Liver (tissue), 9 donors: ENCODE measurements around the gene SLC16A10. TPM values are rescaled to one million over a fixed set of nuclear protein-coding genes. Genes with fewer than 3 reads are reported as not detected.
"Not testable (repeated sequence)": the region's sequence is repeated elsewhere in the genome, so short reads cannot be mapped to it uniquely, and the experiment has no call there.

Experiments
- DNase-seq: peaks from one replicate; pipeline ENCODE4 v3.0.0-alpha.2; 2017; ENCODE audit warnings: low spot score
- H3K27ac ChIP-seq, 2 donors: one replicate each; pipeline ENCODE4 v1.7.0; 2013; ENCODE audit warnings: inconsistent platforms in 2 of 2, low read length in 2 of 2, control low read depth in 1 of 2, low read depth in 1 of 2, mild to moderate bottlenecking in 1 of 2
- H3K27me3 ChIP-seq, 4 donors: one replicate each; pipeline versions ENCODE4 v1.6.1 to v1.7.0; 2013; ENCODE audit warnings: low read length in 3 of 4, inconsistent platforms in 1 of 4, mild to moderate bottlenecking in 1 of 4, moderate library complexity in 1 of 4; ENCODE audit not compliant: control insufficient read depth in 4 of 4, insufficient read depth in 4 of 4
- H3K36me3 ChIP-seq, 4 donors: one replicate each; pipeline versions ENCODE4 v1.6.1 to v1.7.0; 2013; ENCODE audit warnings: low read length in 3 of 4, mild to moderate bottlenecking in 3 of 4, low read depth in 1 of 4, moderate library complexity in 1 of 4; ENCODE audit not compliant: control insufficient read depth in 4 of 4, insufficient read depth in 3 of 4
- H3K4me1 ChIP-seq, 4 donors: one replicate each; pipeline versions ENCODE4 v1.6.1 to v1.7.0; 2013; ENCODE audit warnings: low read length in 3 of 4, mild to moderate bottlenecking in 3 of 4, moderate library complexity in 1 of 4; ENCODE audit not compliant: control insufficient read depth in 4 of 4, insufficient read depth in 4 of 4
- H3K4me3 ChIP-seq, 3 donors: one replicate each; pipeline versions ENCODE4 v1.6.1 to v1.7.0; 2013; ENCODE audit warnings: low read length in 3 of 3, control low read depth in 1 of 3, low read depth in 1 of 3, mild to moderate bottlenecking in 1 of 3
- H3K9ac ChIP-seq, 2 donors: one replicate each; pipeline ENCODE4 v1.7.0; 2013; ENCODE audit warnings: low read length in 2 of 2, mild to moderate bottlenecking in 2 of 2, moderate library complexity in 2 of 2, control low read depth in 1 of 2, low read depth in 1 of 2
- H3K9me3 ChIP-seq, 4 donors: one replicate each; pipeline versions ENCODE4 v1.6.1 to v1.7.0; 2013; ENCODE audit warnings: low read length in 3 of 4; ENCODE audit not compliant: control insufficient read depth in 4 of 4
- ATF3 ChIP-seq: IDR thresholded peaks from 2 replicates; pipeline ENCODE4 v1.6.1; 2016; ENCODE audit warnings: antibody characterized with exemption
- CTCF ChIP-seq: fragments of 150-350 bp; IDR thresholded peaks from 2 replicates; pipeline ENCODE4 v1.5.1; 2017; ENCODE audit warnings: improper control_type of control experiment, low read depth, low read length; ENCODE audit not compliant: missing input control
- EGR1 ChIP-seq, 2 donors: IDR thresholded peaks; 2 replicates each; pipeline ENCODE4 v1.6.1; 2016 to 2018; ENCODE audit warnings: antibody characterized with exemption in 2 of 2, low read depth in 2 of 2
- FOXA1 ChIP-seq: IDR thresholded peaks from 2 replicates; pipeline ENCODE4 v1.6.1; 2016; ENCODE audit warnings: antibody characterized with exemption
- FOXA2 ChIP-seq: IDR thresholded peaks from 2 replicates; pipeline ENCODE4 v1.6.1; 2016; ENCODE audit warnings: antibody characterized with exemption
- GABPA ChIP-seq, 2 donors: IDR thresholded peaks in 1 of 2; conservative IDR thresholded peaks in 1 of 2; 2 replicates each; pipeline ENCODE4 v1.6.1; 2016; ENCODE audit warnings: antibody characterized with exemption in 2 of 2, mild to moderate bottlenecking in 1 of 2, moderate library complexity in 1 of 2
- HNF4A ChIP-seq, 2 donors: conservative IDR thresholded peaks; 2 replicates each; pipeline ENCODE4 v1.6.1; 2016; ENCODE audit warnings: antibody characterized with exemption in 2 of 2, mild to moderate bottlenecking in 2 of 2
- HNF4G ChIP-seq: IDR thresholded peaks from 2 replicates; pipeline ENCODE4 v1.6.1; 2016; ENCODE audit warnings: antibody characterized with exemption
- JUND ChIP-seq, 2 donors: IDR thresholded peaks; 2 replicates each; pipeline ENCODE4 v1.6.1; 2016; ENCODE audit warnings: antibody characterized with exemption in 2 of 2
- MAX ChIP-seq: IDR thresholded peaks from 2 replicates; pipeline ENCODE4 v1.6.1; 2016; ENCODE audit warnings: antibody characterized with exemption
- NR2F2 ChIP-seq: IDR thresholded peaks from 2 replicates; pipeline ENCODE4 v1.6.1; 2016; ENCODE audit warnings: antibody characterized with exemption
- RAD21 ChIP-seq, 2 donors: IDR thresholded peaks; 2 replicates each; pipeline ENCODE4 v1.6.1; 2016; ENCODE audit warnings: antibody characterized with exemption in 2 of 2, mild to moderate bottlenecking in 2 of 2
- REST ChIP-seq: IDR thresholded peaks from 2 replicates; pipeline ENCODE4 v1.6.1; 2016; ENCODE audit warnings: antibody characterized with exemption, mild to moderate bottlenecking
- RXRA ChIP-seq, 2 donors: IDR thresholded peaks; 2 replicates each; pipeline ENCODE4 v1.6.1; 2017 to 2018; ENCODE audit warnings: antibody characterized with exemption in 2 of 2, mild to moderate bottlenecking in 1 of 2
- SP1 ChIP-seq: IDR thresholded peaks from 2 replicates; pipeline ENCODE4 v1.6.1; 2018; ENCODE audit warnings: antibody characterized with exemption, mild to moderate bottlenecking
- TAF1 ChIP-seq: conservative IDR thresholded peaks from 2 replicates; pipeline ENCODE4 v1.6.1; 2016; ENCODE audit warnings: antibody characterized with exemption, mild to moderate bottlenecking
- YY1 ChIP-seq: IDR thresholded peaks from 2 replicates; pipeline ENCODE4 v1.6.1; 2016; ENCODE audit warnings: antibody characterized with exemption, mild to moderate bottlenecking
- ZBTB33 ChIP-seq: IDR thresholded peaks from 2 replicates; pipeline ENCODE4 v1.6.1; 2016; ENCODE audit warnings: antibody characterized with exemption
- WGBS: extraction: QIAGEN DNeasy Blood & Tissue Kit; methylation state at CpG from one replicate; pipeline ENCODE4 v1.1.7; 2013; 5-methylcytosine and 5-hydroxymethylcytosine counted together
- polyA plus RNA-seq, 2 donors: library from polyadenylated mRNA; stranded (reverse) in 1 of 2; unstranded in 1 of 2; fragments of 200-250 nt in 1 of 2; fragments of >200 nt in 1 of 2; fragmentation: Nextera tagmentation in 1 of 2; extraction: Ambion mirVana in 1 of 2; gene quantifications; one replicate each; pipeline versions ENCODE4 v1.2.1 to v1.2.3, GENCODE V29; 2013 to 2015
- total RNA-seq, 2 donors: library from RNA; depleted of rRNA; stranded (reverse); fragments of >200 nt; gene quantifications; one replicate each; pipeline ENCODE4 v1.2.3, GENCODE V29; 2014
- donor health status: healthy.
- donor health status: healthy.
- donor health status: healthy.
- donor health status: healthy.
- donor health status: healthy.

The SLC16A10 gene
- total and polyA plus RNA-seq, 4 donors: 1.8 to 16.7 (median 8.4) TPM

- no peaks in the 10 kb centered on the region for H3K36me3 ChIP-seq
- no peak for TF ChIP-seq NR2F2
- no peak for TF ChIP-seq MAX
- peak in 1 of 2 donors; percentile 14 for TF ChIP-seq RXRA (IDR thresholded peaks at IDR 0.05)
- no peak for TF ChIP-seq GABPA (IDR thresholded peaks at IDR 0.05 in 1 of 2, conservative IDR thresholded peaks at IDR 0.05 in 1 of 2)
- no peak for TF ChIP-seq ATF3
- peak; percentile 30 for TF ChIP-seq HNF4G
- TF ChIP-seq RAD21 (IDR thresholded peaks at IDR 0.05): peak in 1 of 2 donors; percentile 28
- no peak for TF ChIP-seq FOXA1
- no peak for TF ChIP-seq YY1
- no peak for TF ChIP-seq TAF1
- peak; percentile 58 for TF ChIP-seq SP1
- peak; percentile 2 for TF ChIP-seq ZBTB33
- TF ChIP-seq FOXA2: no peak
- peak; percentile 52 to 77 for TF ChIP-seq HNF4A (conservative IDR thresholded peaks at IDR 0.05)
- TF ChIP-seq CTCF: no peak
- no peak for TF ChIP-seq EGR1 (IDR thresholded peaks at IDR 0.05; ENCODE audit: low read depth in 2 of 2)
- TF ChIP-seq REST: no peak
- TF ChIP-seq JUND (IDR thresholded peaks at IDR 0.05): no peak
- peaks cover 5 to 11% (median 9%) of the 10 kb centered on the region in 4 donors for H3K4me1 ChIP-seq
- WGBS: 28% methylated on average over 1 of the region's 1 CpG
- H3K27ac ChIP-seq: no peak overlapping the region
- DNase-seq: no peak
- no peaks in the 10 kb centered on the region for H3K27me3 ChIP-seq
- H3K4me3 ChIP-seq: no peak overlapping the region
- H3K9me3 ChIP-seq: no peaks in the 10 kb centered on the region
- H3K9ac ChIP-seq: no peak overlapping the region
Measured at GRCh38 chr6:111129013-111129412, 41.7 kb downstream of the SLC16A10 start.

- 96% methylated on average over 11 of the region's 11 CpGs for WGBS
Measured at GRCh38 chr6:111131018-111131417, 43.7 kb downstream of the SLC16A10 start.

More at GRCh38 chr6:111131018-111131417, 43.7 kb downstream of the SLC16A10 start:
- H3K36me3 ChIP-seq, H3K9me3 ChIP-seq, H3K27me3 ChIP-seq, H3K27ac ChIP-seq, H3K9ac ChIP-seq, H3K4me3 ChIP-seq, DNase-seq: not testable (repeated sequence)
- H3K4me1 ChIP-seq: peaks cover 5 to 11% (median 9%) of the 10 kb centered on the region in 4 donors
